GM06990 (cell line): ENCODE measurements around the gene TMEM8B.

Source experiments
- DNase-seq: peaks from one replicate; pipeline ENCODE4 v3.0.0-alpha.2; 2011; ENCODE audit not compliant: insufficient read length; ENCODE audit errors: extremely low read depth
- H3K27me3 ChIP-seq: replicated peaks from 2 replicates; pipeline ENCODE4 v1.6.0; 2011; ENCODE audit warnings: low read length; ENCODE audit not compliant: control insufficient read depth, insufficient read depth
- H3K36me3 ChIP-seq: 2 replicates; pipeline ENCODE4 v1.5.1; 2011; ENCODE audit warnings: low read length; ENCODE audit not compliant: control insufficient read depth, insufficient read depth
- H3K4me3 ChIP-seq: replicated peaks from 2 replicates; pipeline ENCODE4 v1.5.1; 2011; ENCODE audit warnings: low read depth, mild to moderate bottlenecking, control low read depth, low read length
- CTCF ChIP-seq: IDR thresholded peaks from 2 replicates; pipeline ENCODE4 v1.5.1; 2011; ENCODE audit warnings: low read length, control low read depth, mild to moderate bottlenecking, inconsistent platforms; ENCODE audit not compliant: insufficient read depth, poor library complexity, severe bottlenecking

Gene TMEM8B

GRCh38 chr9:35813434-35814105 lies 15.5 kb upstream of the TMEM8B start:
- H3K4me3 ChIP-seq, result peak overlapping the region; percentile 71

GRCh38 chr9:35814106-35814840 lies 14.8 kb upstream of the TMEM8B start:
- Histone ChIP-seq H3K27me3 (no peaks in the 10 kb centered on the region), H3K36me3 (no peaks in the 10 kb centered on the region), H3K4me3 (peak overlapping the region; percentile 71)
- TF ChIP-seq CTCF, result peak; percentile 50
- DNase-seq, result peak; percentile 74

More at GRCh38 chr9:35813434-35814105, 15.5 kb upstream of the TMEM8B start:
- no peaks in the 10 kb centered on the region for H3K27me3 ChIP-seq
- H3K36me3 ChIP-seq, result peaks cover under 1% of the 10 kb centered on the region
- no peak for DNase-seq
- TF ChIP-seq CTCF, result peak; percentile 23

GRCh38 chr9:35814841-35815543 lies 14.0 kb upstream of the TMEM8B start, which contains the start of gene HINT2:
Gene HINT2 (minus strand): TSS chr9:35815042. CDS start chr9:35814979, 63 bp downstream.
- DNase-seq, result peak; percentile 95
- no peaks in the 10 kb centered on the region for H3K36me3 ChIP-seq
- no peak for TF ChIP-seq CTCF
- no peaks in the 10 kb centered on the region for H3K27me3 ChIP-seq
- H3K4me3 ChIP-seq, result peak within 1 kb of the TSS; percentile 71

- DNase-seq, result no peak
- H3K36me3 ChIP-seq, result no peaks in the 10 kb centered on the region
- no peak overlapping the region for H3K4me3 ChIP-seq
- H3K27me3 ChIP-seq, result no peaks in the 10 kb centered on the region
- TF ChIP-seq CTCF, result no peak
These were observed 12.3 kb upstream of the TMEM8B start for GRCh38 chr9:35816708-35817107.

GRCh38 chr9:35818341-35818740 lies 10.7 kb upstream of the TMEM8B start:
- Histone ChIP-seq H3K27me3 (no peaks in the 10 kb centered on the region), H3K4me3 (no peak overlapping the region), H3K36me3 (no peaks in the 10 kb centered on the region)
- no peak for TF ChIP-seq CTCF
- DNase-seq, result no peak
